PC-3 (cell line): Measurements from ENCODE around the gene SAFB.

ENCODE experiments used
- EZH2 ChIP-seq: fragments of 300-600 bp; sonication (generic); IDR thresholded peaks from one replicate; pipeline ENCODE4 v1.6.1; 2017; ENCODE audit warnings: antibody characterized with exemption, mild to moderate bottlenecking, low read length; ENCODE audit not compliant: unreplicated experiment
- EZH2phosphoT487 ChIP-seq: fragments of 300-600 bp; sonication (generic); IDR thresholded peaks from 2 replicates; pipeline ENCODE4 v1.6.1; 2018; ENCODE audit warnings: mild to moderate bottlenecking, antibody characterized with exemption, low read length, borderline replicate concordance
- TF ChIP-seq, protein P1 (sequence below): fragments of 300-600 bp; sonication (generic); conservative IDR thresholded peaks from 2 replicates; pipeline ENCODE4 v1.5.1; 2017; ENCODE audit warnings: antibody characterized with exemption, low read depth, mild to moderate bottlenecking, low read length

DNA sequence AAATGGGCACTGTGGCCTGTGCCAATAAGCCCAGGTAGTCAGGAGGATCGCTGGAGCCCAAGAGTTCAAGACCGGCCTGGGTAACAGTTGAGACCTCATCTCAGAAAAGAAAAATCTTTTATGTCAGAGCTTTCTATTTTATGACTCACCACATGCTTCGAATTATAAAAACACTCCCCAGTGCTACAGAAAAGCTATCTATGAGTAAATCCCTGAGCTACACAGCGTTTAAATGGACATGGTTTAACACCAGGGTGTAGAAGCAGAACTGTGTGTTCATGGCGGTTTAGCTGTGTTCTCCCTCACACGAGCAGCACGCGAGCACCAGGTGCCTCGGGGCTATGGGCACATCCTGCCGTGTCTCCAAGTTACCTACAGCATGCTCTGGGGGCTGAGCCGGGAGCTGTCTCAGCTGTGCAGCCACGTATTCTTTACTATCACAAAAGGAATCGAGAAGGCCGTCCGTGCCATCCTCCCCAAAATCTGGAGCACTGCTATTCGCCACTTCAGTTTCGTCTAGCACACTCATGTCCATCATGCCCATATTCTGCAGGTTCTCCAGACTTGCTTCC, 7.0 kb upstream of the SAFB start:
- TF ChIP-seq, protein P1, sequence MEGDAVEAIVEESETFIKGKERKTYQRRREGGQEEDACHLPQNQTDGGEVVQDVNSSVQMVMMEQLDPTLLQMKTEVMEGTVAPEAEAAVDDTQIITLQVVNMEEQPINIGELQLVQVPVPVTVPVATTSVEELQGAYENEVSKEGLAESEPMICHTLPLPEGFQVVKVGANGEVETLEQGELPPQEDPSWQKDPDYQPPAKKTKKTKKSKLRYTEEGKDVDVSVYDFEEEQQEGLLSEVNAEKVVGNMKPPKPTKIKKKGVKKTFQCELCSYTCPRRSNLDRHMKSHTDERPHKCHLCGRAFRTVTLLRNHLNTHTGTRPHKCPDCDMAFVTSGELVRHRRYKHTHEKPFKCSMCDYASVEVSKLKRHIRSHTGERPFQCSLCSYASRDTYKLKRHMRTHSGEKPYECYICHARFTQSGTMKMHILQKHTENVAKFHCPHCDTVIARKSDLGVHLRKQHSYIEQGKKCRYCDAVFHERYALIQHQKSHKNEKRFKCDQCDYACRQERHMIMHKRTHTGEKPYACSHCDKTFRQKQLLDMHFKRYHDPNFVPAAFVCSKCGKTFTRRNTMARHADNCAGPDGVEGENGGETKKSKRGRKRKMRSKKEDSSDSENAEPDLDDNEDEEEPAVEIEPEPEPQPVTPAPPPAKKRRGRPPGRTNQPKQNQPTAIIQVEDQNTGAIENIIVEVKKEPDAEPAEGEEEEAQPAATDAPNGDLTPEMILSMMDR = no peak
- no peak for TF ChIP-seq EZH2
- no peak for TF ChIP-seq EZH2phosphoT487
